HG03025 (cell line): ENCODE data around the gene ST3GAL3.
"Not testable (repeated sequence)": the region's sequence is repeated elsewhere in the genome, so short reads cannot be mapped to it uniquely, and the experiment has no call there.

Experiments used
- ATAC-seq: cut with Tn5 transposase; IDR thresholded peaks from one replicate; pipeline ENCODE4 v1.9.1; 2021; ENCODE audit warnings: mild to moderate bottlenecking, moderate library complexity; ENCODE audit not compliant: unreplicated experiment, low FRiP score

Gene ST3GAL3

DNA sequence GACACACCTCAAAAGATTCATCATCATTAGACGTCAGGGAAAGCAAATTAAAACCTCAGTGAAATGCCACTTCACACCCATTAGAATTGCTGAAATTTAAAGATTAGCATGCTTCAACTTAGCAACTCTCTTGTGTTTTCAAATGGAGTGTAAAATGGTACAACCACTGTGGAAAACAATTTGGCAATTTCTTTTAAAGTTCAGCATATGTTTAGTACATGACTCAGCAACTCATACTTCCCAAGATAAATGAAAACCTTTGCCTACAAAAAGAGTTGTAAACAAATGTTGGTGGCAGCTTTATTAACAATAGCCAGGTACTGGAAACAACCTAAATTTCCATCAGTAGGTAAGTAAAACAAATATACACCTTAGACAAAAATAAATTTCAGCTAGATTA is 42.7 kb downstream of the ST3GAL3 start:
- no peak for ATAC-seq

DNA sequence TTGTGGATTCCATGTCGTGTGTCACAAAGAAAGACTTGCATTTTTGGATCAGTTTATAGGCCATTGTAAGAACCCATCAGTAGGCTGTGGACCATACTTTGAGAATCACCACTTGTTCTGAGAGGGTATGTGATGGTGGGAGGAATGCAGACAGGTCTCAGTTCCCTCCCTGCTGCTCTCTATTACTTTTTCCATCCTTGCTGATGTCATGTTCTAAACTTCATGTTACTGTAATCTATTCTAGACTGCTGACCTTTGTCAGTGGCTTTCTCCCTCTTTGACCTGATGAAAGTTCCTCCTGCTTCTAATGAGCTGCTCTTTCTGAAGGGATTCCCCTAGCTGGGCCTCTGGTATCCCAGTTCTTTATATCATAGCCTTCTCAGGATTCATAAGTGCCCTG is 46.1 kb downstream of the ST3GAL3 start:
- ATAC-seq = no peak

DNA sequence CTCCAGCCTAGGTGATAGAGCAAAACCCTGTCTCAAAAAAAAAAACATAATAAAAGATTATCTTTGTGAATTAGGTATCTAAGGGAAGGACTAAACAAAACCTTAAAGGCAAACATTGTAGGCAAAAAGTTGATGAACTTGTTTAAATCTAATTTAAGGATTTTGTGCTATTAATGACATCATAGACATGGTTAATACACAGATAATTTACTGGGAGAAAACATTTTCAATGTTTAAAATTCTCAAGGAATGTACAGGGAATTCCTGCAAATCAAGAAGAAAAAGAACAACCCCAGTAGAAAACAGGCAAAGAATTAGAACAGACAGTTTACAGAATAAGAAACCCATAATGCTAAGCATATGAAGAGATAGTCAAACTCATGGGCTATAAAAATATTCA is 47.6 kb downstream of the ST3GAL3 start:
- no peak for ATAC-seq

DNA sequence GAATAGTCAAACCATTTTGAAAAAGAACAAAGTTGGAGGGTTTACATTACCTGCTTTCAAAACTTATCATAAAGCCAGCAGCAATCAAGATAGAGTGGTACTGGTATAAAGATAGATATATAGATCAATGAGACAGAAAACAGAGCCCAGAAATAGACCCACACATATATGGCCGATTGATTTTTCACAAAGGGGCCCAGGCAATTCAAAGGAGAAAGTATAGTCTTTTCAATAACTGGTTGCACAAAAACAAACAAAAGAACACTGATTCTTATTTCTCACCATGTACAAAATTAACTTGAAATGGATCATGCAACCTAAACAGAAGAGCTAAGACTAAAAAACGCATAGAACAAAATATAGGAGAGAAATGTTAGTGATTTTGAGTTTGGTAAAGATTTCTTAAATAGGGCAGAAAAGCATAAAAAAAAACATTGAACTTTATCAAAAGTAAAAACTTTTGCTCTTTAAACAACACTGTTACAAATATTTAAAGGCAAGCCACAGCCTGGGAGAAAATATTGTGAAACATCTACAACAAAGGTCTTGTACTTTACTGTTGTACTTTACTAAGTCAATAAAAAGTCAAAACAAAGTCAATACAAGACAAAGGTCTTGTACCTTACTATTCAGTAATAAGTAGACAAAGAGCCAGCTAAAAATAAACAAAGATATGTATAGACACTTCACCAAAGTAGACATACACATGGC is 50.2 kb downstream of the ST3GAL3 start:
- no peak for ATAC-seq

DNA sequence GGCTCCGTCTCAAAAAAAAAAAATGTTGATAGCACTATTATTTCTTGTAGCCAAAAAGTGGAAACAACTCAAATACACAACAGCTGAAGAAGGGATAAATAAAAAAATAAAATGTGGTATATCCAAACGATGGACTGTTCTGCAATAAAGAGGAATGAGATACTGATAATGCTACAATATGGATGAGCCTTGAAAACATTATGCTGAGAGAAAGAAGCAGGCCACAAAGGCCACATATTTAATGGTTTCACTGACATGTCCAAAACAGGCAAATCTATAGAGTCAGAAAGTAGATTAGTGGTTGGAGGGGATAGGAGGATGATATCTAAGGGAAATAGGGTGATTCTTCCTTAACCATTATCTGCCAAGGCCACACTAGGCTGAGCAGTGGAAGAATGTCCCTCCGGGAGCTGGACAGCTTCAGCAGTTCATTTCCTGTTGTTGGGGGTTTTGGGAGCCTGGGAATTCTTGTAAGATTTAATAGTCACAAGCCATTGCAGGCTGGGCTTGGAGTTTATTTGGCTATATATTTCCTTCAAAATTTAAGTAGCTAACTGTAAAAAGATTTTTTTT is 53.5 kb downstream of the ST3GAL3 start:
- ATAC-seq = no peak

DNA sequence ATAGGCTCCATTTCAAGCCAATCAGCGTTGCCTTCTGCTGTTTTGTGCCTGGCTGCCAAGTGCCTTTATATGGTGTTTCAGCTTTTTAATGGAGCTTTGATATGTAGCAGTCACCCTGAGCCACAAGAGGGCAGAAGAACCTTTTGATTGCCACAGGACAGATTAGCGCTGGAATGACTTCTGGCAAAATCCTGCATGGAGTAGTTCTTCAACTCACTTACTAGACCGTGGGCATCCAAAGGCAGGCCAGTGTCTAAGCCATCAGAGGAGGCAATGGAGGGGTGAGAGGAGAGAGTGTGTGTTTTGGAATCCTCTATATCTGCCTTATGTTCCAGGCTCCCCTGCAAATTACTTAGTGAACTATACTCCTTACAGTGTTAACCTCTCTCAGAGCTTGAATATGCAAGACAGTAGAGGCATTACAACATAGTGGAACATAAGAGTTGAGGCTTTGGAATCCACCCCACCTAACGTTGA is 56.2 kb downstream of the ST3GAL3 start:
- ATAC-seq = no peak

DNA sequence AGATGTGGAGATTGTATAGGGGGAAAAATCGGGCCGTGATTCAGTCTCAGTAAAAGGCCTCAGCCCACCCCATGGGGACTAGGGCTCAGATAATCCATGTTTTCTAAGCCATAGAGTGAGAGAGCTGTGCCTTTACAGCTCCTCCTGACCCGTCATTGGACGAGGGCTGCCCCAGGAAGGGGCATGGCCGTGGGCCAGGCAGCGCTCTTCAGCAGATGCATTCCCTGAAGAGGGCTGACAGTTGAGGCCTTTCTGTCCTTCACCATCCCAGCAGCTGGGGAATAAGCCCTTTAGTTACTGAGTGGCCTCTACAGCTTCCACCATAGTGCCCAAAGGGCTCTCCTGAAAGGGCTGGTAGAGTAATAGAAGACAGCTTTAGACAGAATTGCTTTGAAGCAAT is 57.2 kb downstream of the ST3GAL3 start:
- no peak for ATAC-seq

DNA sequence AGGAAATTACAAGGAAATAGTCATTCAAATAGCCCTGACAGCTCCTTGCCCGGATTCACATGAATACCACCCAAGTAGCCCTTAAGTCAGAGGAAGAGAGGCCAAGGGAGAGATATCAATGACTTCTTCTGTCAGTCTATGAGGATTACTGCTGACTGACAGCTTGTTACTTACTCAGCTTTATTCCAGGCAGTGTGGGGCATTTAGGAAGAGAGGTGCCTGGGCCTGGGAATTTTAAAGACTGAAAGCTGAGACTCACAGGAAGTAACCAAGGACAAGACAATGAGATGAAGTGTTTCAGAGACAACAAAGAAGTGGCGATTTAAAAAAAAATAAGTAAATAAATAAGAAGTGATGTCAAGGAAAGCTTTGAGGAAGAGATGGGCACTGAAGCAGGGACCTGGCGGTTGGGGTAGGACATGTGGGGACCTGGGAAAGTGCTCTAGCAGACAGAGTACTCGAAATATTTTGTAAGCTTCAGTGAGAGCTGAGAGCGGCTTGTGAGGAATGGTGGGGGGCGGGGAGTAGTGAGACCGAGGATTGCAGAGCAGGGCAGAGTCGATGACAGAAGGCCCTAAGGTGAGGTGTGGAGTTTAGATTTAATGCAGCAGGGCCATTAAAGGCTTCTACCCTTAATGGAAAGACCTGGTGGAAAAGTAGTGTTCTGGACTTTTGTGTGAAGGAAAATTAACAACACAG is 58.9 kb downstream of the ST3GAL3 start:
- no peak for ATAC-seq

DNA sequence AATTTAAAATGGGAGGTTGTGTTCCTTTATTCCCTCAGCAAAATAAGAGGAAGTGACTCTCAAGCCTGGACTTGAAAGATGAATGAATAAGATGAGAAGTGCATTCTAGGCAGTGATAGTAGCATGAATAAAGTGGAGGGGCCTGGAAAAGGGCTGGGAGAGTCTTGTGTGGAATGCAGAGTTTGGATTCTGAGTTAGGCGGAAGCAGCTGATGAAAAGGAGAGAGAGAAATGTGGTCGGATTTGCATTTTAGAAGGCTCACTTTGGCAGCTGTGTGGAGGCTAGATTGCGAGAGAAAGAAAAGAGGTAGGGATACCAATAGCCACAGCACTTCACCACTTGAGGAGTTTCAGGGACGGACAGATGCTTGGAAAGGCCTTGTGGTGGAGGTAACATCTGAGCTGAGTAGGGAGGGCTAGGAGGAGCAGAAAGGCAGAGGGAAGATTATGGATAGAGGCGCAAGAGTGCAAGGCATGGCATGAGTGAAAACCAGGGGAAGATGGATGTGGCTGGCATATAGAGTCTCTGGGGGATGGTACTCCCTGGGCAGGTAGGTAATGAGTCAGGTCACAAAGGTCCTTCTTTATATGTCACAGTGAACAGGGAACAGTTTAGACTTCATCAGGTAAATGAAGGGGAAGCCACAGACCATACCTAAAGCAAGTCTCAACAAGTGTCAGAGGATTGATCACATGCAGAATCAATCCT is 59.6 kb downstream of the ST3GAL3 start:
- ATAC-seq = no peak

DNA sequence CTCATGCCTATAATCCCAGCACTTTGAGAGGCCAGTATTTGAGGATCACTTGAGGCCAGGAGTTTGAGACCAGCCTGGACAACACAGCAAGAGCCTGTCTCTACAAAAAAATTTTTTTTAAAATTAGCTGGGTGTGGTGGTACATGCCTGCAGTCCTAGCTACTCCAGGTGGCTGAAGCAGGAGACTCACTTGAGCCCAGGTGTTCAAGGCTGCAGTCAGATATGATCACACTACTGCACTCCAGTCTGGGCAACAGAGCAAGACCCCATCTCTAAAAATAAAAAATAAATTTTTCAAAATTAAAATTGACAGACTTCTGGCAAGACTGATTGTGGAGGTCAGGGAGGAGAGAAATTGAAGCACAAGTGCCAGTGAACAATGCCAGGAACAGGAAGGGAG is 60.8 kb downstream of the ST3GAL3 start:
- ATAC-seq = no peak

DNA sequence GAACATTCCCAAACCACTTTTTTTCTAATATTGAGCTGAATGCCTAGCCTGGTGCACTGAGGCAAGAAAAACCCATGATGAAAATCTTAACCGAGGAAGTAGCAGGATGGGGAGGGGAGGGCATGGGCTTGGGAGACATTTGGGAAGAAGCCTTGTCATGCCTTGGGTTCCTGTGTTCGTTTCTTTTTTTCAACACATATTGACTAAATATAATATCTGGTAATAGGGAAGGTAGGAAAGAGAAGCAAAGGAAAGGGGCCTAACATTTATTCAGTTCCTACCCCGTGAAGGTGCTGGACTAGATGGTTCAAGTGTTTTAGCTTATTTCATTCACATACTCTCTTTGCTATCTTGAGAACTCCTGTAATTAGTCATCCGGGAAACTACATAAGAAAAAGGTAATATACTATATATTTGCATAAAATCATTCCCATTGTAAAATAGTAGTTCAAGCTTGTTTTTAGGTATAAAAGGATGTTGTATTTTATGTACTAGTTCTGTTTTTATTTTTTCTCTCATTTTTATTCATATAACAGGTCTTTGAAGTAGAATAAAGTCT is 62.1 kb downstream of the ST3GAL3 start:
- no peak for ATAC-seq

DNA sequence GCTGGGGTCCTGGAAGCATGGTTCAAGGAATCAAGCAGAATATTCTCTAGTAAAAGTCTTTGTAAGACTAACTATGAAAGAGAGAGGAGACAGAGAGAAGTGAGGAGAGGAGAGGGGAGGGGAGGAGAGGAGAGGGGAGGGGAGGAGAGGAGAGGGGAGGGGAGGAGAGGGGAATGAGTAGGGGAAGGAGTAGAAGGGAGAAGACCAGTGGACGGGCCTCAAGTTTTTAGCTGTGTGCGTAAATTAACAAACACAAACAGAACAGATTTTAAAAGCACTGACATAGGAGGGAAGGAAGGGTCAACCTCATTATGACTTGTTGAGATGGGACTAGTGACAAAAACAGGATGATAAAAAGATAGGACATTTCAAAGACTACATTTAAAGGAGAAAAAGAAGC is 62.8 kb downstream of the ST3GAL3 start:
- ATAC-seq = no peak

DNA sequence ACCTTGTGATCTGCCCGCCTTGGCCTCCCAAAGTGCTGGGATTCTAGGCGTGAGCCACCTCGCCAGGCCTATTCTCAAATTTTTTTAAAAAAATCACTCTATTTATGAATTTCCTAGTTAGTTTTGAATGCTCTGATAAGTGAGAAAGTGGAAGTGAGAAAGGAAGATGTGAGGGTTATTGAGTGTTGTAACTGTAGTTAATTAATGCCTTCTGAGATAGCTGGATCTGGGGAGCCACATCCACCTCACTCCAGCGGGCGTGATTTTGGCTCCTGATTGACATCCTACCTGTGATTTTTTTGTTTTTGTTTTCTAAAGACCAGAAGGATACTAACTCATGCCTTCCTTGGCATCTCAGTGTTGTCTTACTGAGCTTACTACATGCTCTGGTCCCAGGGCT is 65.6 kb downstream of the ST3GAL3 start:
- no peak for ATAC-seq

DNA sequence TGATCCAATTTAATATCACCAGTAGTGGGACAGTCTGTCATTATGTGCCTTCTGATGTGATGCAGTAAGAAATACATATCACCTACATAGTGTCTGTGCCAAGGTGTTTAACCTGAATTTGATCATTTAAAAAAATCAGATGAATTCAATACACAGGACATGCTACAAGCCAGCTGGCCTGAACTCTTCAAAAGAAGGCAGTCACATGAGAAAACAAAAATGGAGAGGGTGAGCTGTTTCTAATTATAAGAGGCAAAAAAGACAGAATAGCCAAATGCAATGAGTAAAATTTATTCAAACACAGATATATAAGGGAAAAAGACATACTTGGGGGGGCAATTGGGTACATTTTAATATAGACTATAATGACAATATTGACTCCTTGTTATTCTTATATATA is 66.5 kb downstream of the ST3GAL3 start:
- no peak for ATAC-seq

DNA sequence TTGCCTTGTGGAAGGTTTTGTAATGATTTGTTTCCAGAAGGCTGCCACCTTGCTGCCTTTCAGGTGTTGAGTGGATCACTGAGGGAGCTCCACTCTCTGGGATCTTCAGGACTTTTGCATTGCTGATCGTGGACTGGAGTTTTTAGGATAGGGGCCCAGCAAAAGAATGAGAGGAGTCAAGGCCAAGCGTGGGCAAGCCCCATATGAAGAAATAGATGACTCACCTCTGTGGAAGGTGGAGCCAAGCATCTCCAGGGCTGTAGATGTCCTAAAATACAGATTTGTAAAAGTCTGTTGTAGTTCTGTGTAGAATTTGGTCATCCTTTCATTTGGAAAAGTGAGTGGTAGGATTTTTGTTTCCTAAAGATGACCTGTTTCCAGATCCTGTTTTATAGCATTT is 67.0 kb downstream of the ST3GAL3 start:
- no peak for ATAC-seq

DNA sequence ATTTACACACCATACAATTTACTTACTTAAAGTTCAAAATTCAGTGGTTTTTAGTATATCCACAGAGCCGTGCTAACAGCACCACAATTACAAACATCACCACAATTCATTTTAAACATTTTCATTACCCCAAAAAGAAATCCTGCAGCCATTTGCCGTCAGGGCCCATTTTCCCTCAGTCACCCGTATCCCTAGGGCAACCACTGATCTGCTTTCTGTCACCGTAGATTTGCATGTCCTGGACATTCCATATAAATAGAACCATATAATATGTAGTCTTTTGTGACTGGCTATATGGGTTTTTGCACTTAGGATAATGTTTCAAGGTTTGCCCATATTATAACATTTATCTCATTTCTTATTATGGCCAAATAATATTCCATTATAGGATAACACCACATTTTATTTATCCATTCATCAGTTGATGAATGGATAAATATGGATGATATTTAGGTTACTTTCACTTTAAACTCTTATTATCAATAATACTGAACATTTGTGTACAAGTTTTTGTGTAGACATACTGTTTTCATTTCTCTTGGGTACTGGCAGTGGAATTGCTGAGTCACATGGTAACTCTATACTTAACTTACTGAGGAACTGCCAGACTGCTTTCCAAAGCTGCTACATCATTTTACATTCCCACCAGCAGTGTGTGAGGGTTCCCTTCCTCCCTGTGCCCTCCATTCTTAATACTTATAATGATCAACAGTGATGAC is 68.9 kb downstream of the ST3GAL3 start:
- ATAC-seq = no peak

DNA sequence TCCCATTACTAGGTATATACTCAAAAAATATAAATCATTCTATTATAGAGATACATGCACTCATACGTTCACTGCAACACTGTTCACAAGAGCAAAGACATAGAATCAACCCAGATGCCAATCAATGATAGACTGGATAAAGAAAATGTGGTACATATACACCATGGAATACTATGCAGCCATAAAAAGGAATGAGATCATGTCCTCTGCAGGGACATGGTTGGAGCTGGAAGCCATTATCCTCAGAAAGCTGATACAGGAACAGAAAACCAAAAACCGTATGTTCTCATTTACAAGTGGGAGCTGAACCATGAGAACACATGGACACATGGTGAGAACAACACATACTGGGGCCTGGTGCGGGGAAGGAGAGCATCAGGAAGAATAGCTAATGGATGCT is 70.6 kb downstream of the ST3GAL3 start:
- ATAC-seq = not testable (repeated sequence)

DNA sequence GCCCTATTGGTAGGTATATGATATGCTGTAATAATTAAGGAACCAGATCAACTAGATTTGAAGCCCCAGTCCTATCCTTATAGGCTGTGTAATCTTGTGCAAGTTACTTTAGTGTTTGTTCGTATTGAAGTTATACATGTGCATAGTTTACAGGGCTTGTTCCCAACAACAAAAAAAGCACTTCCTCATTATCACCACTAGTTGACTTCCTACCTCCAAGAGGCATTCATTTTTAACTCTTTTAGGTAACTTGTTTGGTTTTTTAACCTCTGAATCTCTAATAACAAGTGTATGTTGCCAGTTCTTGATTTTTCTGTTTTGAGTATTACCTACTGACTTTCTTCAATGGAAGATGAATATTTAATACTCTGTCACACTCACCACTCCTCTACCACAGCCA is 71.9 kb downstream of the ST3GAL3 start:
- ATAC-seq = no peak

DNA sequence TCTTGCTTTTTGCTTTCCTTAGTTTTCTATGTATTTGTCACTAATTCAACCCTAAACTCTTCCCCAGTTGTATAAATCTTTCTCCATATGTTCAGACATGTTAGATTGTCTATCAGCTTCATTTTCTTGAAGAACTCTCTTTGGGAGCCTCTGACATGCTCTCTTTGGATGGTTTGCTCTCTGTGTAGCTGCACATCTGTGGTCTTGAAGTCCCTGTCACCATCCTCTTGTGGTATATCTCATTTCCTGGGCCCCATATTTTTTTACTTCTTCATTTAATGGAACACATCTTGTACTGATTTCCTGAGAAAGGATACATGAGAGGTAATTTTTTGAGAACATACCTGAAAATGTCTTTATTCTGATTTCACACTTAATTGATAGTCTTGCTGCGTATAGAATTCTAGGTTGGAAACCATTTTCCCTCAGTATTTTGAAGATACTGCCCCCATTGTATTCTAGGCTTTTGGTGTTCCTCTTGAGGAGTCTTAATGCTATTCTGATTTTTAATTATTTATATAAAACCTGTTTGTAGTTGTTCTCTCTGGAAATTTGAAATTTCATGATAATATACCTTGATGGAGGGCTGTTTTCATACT is 72.6 kb downstream of the ST3GAL3 start:
- no peak for ATAC-seq

DNA sequence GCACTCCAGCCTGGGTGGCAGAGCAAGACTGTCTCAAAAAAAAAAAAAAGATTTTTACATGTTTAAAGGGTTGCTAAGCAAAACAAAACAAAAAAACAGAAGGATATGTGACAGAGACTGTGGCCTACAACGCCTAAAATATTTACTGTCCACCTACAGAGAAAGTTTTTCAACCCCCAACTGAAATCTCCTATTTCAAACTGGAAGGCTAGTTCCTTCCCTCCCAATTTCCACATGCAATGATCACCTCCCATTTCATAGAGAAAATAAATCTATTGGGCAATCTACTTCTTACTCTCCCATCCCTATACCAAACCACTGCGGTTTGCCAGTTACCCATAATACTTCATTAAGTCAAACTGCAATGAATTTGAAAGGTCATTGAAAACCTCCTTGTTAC is 74.2 kb downstream of the ST3GAL3 start:
- ATAC-seq = no peak
